GM19035 (cell line): ENCODE results near the gene ASB2.

Source experiments
- ATAC-seq: cut with Tn5 transposase; IDR thresholded peaks from one replicate; pipeline ENCODE4 v1.9.1; 2021; ENCODE audit not compliant: unreplicated experiment

ASB2 gene

GRCh38 chr14:94001501-94002396, 25.4 kb upstream of the ASB2 start:
- peak; percentile 55 for ATAC-seq

DNA sequence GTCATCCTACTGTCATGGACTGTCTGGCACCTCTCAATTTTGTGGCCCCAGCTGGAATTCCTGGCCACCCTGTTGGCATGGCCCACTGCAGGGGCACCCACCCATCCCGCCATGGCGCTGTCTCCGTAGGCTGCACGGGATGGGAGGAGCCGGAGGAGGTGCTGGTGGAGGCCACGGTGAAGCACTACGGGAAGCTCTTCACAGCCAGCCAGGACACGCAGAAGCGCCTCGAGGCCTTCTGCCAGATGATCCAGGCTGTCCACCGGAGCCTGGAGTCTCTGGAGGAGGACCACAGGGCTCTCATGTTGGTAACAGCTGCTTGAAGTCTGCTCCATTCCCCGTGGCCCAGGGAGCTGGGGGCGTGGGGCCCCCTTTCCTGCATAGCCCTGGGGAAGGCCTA, 24.6 kb upstream of the ASB2 start:
- ATAC-seq, result no peak

- no peak for ATAC-seq
Measured at GRCh38 chr14:94000267-94000666, 23.9 kb upstream of the ASB2 start.

- ATAC-seq, result no peak
Measured at GRCh38 chr14:93999573-93999972, 23.2 kb upstream of the ASB2 start.

GRCh38 chr14:93998871-93999403, 22.6 kb upstream of the ASB2 start:
- ATAC-seq, result no peak

- ATAC-seq, result no peak
Measured at GRCh38 chr14:93997916-93998870, 21.8 kb upstream of the ASB2 start.

- ATAC-seq, result no peak
Measured at GRCh38 chr14:93997082-93997481, 20.7 kb upstream of the ASB2 start, which contains the start of gene CCDC197. TSS of gene CCDC197 (plus strand) at chr14:93997301. CDS start at chr14:93998132, 831 bp downstream.

- ATAC-seq, result no peak
Measured at GRCh38 chr14:93996130-93996695, 19.8 kb upstream of the ASB2 start.

GRCh38 chr14:93994919-93995682, 18.7 kb upstream of the ASB2 start:
- ATAC-seq, result no peak

GRCh38 chr14:93993382-93993781, 17.0 kb upstream of the ASB2 start:
- no peak for ATAC-seq

DNA sequence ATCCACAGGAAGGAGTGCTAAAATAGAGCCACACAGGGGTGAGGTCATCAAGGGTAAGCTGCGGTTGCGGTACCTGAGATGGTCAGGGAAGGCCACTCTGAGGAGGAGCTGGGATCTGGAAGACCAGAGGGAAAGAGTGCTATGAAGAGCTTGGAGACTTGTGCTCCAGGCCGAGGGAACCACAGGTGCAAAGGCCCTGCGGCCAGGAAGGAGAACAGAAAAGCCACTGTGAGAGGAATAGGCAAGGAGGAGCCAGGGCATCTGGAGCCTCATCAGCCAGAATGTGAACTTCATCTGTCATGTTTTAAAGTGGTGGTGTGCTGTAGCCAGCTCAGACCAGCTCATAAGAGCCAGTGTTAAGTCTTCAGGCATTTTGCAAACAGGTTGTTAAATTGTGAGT, 15.3 kb upstream of the ASB2 start:
- no peak for ATAC-seq

GRCh38 chr14:93991212-93991611, 14.8 kb upstream of the ASB2 start:
- no peak for ATAC-seq

GRCh38 chr14:93989939-93990338, 13.6 kb upstream of the ASB2 start:
- no peak for ATAC-seq

- no peak for ATAC-seq
Measured at GRCh38 chr14:93987815-93988476, 11.6 kb upstream of the ASB2 start.

GRCh38 chr14:93987376-93987775, 11.0 kb upstream of the ASB2 start:
- no peak for ATAC-seq

DNA sequence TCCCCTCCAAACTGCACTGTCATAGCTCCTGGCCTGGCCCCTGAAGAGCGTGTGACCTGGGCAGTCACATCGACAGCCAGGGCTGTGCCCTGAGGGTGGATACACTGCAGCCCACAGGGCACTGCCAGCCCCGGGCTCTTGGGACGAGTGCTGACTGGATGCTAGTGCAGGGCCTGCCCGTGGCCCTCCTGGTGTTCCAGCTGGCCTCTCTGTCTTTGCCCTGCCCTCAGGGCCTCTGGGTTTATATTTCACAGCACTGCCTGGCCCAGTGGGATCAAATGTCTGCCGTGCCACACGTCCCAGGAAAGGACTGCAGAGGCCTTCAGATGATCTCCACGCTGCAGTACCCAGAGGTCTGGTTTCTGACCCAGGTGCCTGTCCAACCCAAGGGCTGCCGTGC, 10.6 kb upstream of the ASB2 start:
- no peak for ATAC-seq

- ATAC-seq, result no peak
Measured at GRCh38 chr14:93984987-93985410, 8.6 kb upstream of the ASB2 start.

DNA sequence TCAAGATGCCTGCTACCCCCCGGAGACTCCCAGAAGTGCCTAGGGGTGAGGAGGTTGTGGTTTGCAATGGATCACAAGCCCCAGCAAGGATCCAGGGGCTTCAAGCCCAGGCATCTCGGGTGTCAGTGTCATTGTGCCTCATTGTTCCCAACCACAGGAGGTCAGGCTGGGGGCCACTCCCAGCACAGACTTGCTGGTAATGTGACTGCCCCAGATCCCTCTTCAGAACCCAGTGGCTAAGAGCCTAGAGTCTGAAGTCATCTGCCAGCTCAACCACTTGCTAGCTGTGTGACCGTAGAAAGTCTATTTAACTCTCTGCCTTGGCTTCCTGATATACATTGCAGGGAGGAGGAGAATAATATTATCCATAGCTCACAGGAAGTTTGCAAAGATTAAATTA, 7.7 kb upstream of the ASB2 start:
- no peak for ATAC-seq

DNA sequence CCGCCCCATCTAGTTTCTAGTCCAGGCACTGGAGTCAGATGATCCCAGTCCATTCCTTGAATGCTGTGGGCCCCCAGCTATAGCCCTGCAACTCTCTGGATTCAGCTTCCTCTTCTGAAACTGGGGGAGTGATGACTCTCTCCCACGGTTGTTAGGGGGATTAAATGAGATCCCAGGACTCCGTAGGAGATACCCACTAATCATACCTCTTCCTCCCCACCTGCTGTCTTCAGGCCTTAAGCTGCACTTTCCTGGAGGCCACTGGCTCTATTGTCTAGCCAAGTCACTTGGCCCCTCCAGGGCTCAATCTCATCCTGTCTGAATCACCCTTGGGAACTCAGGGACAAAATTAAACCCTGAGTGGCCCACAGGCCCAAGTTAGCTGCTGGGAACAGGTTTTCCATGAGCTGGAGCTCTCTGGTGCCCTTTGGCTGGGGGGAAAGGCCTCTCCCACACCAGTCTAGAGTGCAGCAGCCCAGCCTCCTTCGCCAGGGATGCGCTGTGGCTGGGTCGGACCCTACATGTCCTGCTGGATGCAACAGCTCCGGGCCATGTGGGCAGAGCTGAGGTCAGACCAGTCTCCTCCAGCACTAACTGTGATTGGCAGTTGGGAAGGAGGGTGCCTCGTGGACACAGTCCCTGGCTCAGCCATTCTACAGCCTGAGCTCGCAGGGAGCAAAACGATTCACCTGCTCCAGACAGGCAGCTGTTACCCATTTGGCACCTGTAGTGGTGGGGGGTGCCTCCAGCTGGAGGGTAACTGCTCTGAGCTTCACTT, 6.0 kb upstream of the ASB2 start:
- no peak for ATAC-seq
